WTC11 (cell line): ENCODE results near the gene GIGYF1. TPM values are rescaled to one million over a fixed set of nuclear protein-coding genes. Genes with fewer than 3 reads are reported as not detected.

Experiments
- ATAC-seq: fragments of 200-7000 bp; cut with Tn5 transposase; 2 replicates; pipeline ENCODE4 v1.10.0; 2021; ENCODE audit warnings: mild to moderate bottlenecking, moderate library complexity
- CTCF ChIA-PET: fragments of 300-600 bp; sonication (Branson Sonifier 250); formaldehyde crosslinking; loops from one replicate; lab custom pipeline; 2021; ENCODE audit warnings: antibody characterized with exemption; lab: Charles Lee
- POLR2A ChIA-PET: fragments of 350-600 bp; sonication (Branson Sonifier 250); formaldehyde crosslinking; loops from one replicate; lab custom pipeline; 2021; ENCODE audit warnings: antibody characterized with exemption; lab: Charles Lee
- DNase-seq: peaks from one replicate; pipeline ENCODE4 v3.0.0; 2021; ENCODE audit warnings: low spot score
- H3K27ac Mint-ChIP-seq: 2 replicates; pipeline ENCODE4 v1.8.0; 2021; ENCODE audit warnings: mixed read lengths
- H3K27me3 Mint-ChIP-seq: 2 replicates; pipeline ENCODE4 v1.8.0; 2021; ENCODE audit warnings: low read depth, mild to moderate bottlenecking, moderate library complexity, mixed read lengths
- H3K36me3 Mint-ChIP-seq: 2 replicates; pipeline ENCODE4 v1.8.0; 2021; ENCODE audit warnings: mixed read lengths
- H3K4me1 Mint-ChIP-seq: 2 replicates; pipeline ENCODE4 v1.8.0; 2022; ENCODE audit warnings: mixed read lengths
- H3K4me3 Mint-ChIP-seq: 2 replicates; pipeline ENCODE4 v1.8.0; 2021; ENCODE audit warnings: mild to moderate bottlenecking, moderate library complexity, mixed read lengths
- H3K9me3 Mint-ChIP-seq: 2 replicates; pipeline ENCODE4 v1.8.0; 2021; ENCODE audit warnings: mixed read lengths
- AFF4 ChIP-seq: sonication (generic); formaldehyde crosslinking; IDR thresholded peaks from 2 replicates; pipeline ENCODE4 v1.8.1; 2023; ENCODE audit warnings: mild to moderate bottlenecking, missing genetic modification reagents, borderline replicate concordance
- CBFB ChIP-seq: sonication (generic); formaldehyde crosslinking; IDR thresholded peaks from 2 replicates; pipeline ENCODE4 v1.8.1; 2022; ENCODE audit warnings: mild to moderate bottlenecking, low read depth, missing genetic modification reagents
- CDX4 ChIP-seq: fragments of 250-450 bp; sonication (Bioruptor Pico); IDR thresholded peaks from 2 replicates; pipeline ENCODE4 v1.9.0; 2021; ENCODE audit warnings: moderate library complexity, mild to moderate bottlenecking, inconsistent platforms, borderline replicate concordance
- ERG ChIP-seq: fragments of 250-450 bp; sonication (Bioruptor Pico); IDR thresholded peaks from 2 replicates; pipeline ENCODE4 v1.8.0; 2021; ENCODE audit warnings: mild to moderate bottlenecking
- FOXK1 ChIP-seq: sonication (generic); formaldehyde crosslinking; IDR thresholded peaks from 2 replicates; pipeline ENCODE4 v1.8.0; 2022; ENCODE audit warnings: mild to moderate bottlenecking, moderate library complexity, missing genetic modification reagents
- GTF2I ChIP-seq: fragments of 250-450 bp; sonication (Bioruptor Pico); conservative IDR thresholded peaks from 2 replicates; pipeline ENCODE4 v1.4.0; 2021; ENCODE audit warnings: mild to moderate bottlenecking
- HMGXB4 ChIP-seq: sonication (generic); formaldehyde crosslinking; IDR thresholded peaks from 2 replicates; pipeline ENCODE4 v1.8.1; 2023; ENCODE audit warnings: mild to moderate bottlenecking, moderate library complexity, missing genetic modification reagents
- JUN ChIP-seq: sonication (generic); formaldehyde crosslinking; IDR thresholded peaks from 2 replicates; pipeline ENCODE4 v1.8.0; 2023; ENCODE audit warnings: mild to moderate bottlenecking, missing genetic modification reagents
- MAX ChIP-seq: sonication (generic); formaldehyde crosslinking; IDR thresholded peaks from 2 replicates; pipeline ENCODE4 v1.8.0; 2022; ENCODE audit warnings: mild to moderate bottlenecking, missing genetic modification reagents
- NR2C2 ChIP-seq: sonication (generic); formaldehyde crosslinking; IDR thresholded peaks from 2 replicates; pipeline ENCODE4 v1.8.0; 2022; ENCODE audit warnings: mild to moderate bottlenecking, missing genetic modification reagents
- OVOL2 ChIP-seq: fragments of 250-450 bp; sonication (Bioruptor Pico); IDR thresholded peaks from 2 replicates; pipeline ENCODE4 v1.9.0; 2021; ENCODE audit warnings: mild to moderate bottlenecking, borderline replicate concordance
- PRDM15 ChIP-seq: sonication (generic); formaldehyde crosslinking; IDR thresholded peaks from 2 replicates; pipeline ENCODE4 v1.8.0; 2022; ENCODE audit warnings: missing genetic modification reagents
- SMAD4 ChIP-seq: sonication (generic); formaldehyde crosslinking; IDR thresholded peaks from 2 replicates; pipeline ENCODE4 v1.8.0; 2022; ENCODE audit warnings: mild to moderate bottlenecking, missing genetic modification reagents
- USF1 ChIP-seq: sonication (generic); formaldehyde crosslinking; IDR thresholded peaks from 2 replicates; pipeline ENCODE4 v1.8.0; 2022; ENCODE audit warnings: mild to moderate bottlenecking, missing genetic modification reagents
- ZNF121 ChIP-seq: sonication (generic); formaldehyde crosslinking; IDR thresholded peaks from 2 replicates; pipeline ENCODE4 v1.8.0; 2023; ENCODE audit warnings: missing genetic modification reagents
- ZNF263 ChIP-seq: sonication (generic); formaldehyde crosslinking; IDR thresholded peaks from 2 replicates; pipeline ENCODE4 v1.8.1; 2022; ENCODE audit warnings: low read depth, mild to moderate bottlenecking, moderate library complexity, missing genetic modification reagents
- ZNF423 ChIP-seq: fragments of 250-450 bp; sonication (Bioruptor Pico); IDR thresholded peaks from 2 replicates; pipeline ENCODE4 v2.1.2; 2022; ENCODE audit warnings: mild to moderate bottlenecking, moderate library complexity
- total RNA-seq: library from RNA; stranded (reverse); gene quantifications from 3 replicates; pipeline ENCODE4 v1.2.3, GENCODE V29; 2021

Gene GIGYF1
- total RNA-seq, 1 experiment from 2014 or later: 130 TPM

GRCh38 chr7:100706672-100707311 lies 12.7 kb upstream of the GIGYF1 start:
- Mint-ChIP-seq H3K27me3 (no peaks in the 10 kb centered on the region), H3K4me3 (peak overlapping the region; percentile 96), H3K36me3 (peaks cover 10% of the 10 kb centered on the region), H3K4me1 (peaks cover 8% of the 10 kb centered on the region), H3K9me3 (no peaks in the 10 kb centered on the region), H3K27ac (peak overlapping the region; percentile 88)
- ChIA-PET CTCF (interaction anchor here (1.6 to 3.6 kb wide), 7 partner anchors 16 to 146 kb away, joined by 5 to 119 read pairs (median 32); partner anchors contain the start of genes MOSPD3 and SLC12A9), POLR2A (interaction anchor here (0.7 to 2.3 kb wide), 3 partner anchors 12 to 146 kb away, joined by 3 to 30 read pairs (median 9); partner anchors contain the start of genes GIGYF1 and SLC12A9)
- ATAC-seq: no peak
- TF ChIP-seq NR2C2 (CRISPR knock-in tag): no peak
- TF ChIP-seq FOXK1 (CRISPR knock-in tag): no peak
- TF ChIP-seq SMAD4 (CRISPR knock-in tag): no peak
- no peak for TF ChIP-seq ZNF423 (CRISPR knock-in tag)
- no peak for TF ChIP-seq JUN (CRISPR knock-in tag)
- no peak for TF ChIP-seq CBFB (CRISPR knock-in tag)
- TF ChIP-seq AFF4: no peak
- no peak for TF ChIP-seq OVOL2 (CRISPR knock-in tag)
- TF ChIP-seq ZNF263 (CRISPR knock-in tag): no peak
- TF ChIP-seq PRDM15: peak; percentile 65; the same call in 1 of the 2 replicates
- no peak for TF ChIP-seq CDX4 (CRISPR knock-in tag)
- TF ChIP-seq MAX (CRISPR knock-in tag): no peak
- TF ChIP-seq ZNF121 (CRISPR knock-in tag): peak; percentile 85
- no peak for DNase-seq

- no peaks in the 10 kb centered on the region for H3K9me3 Mint-ChIP-seq
- H3K4me3 Mint-ChIP-seq: peak within 1 kb of the TSS; percentile 96
- ChIA-PET CTCF (interaction anchor here (0.6 to 6.3 kb wide), 83 partner anchors 7 to 548 kb away, joined by 3 to 119 read pairs (median 6); partner anchors contain the start of genes ACTL6B, AGFG2, EPHB4 and EPO), POLR2A (interaction anchor here (0.5 to 2.3 kb wide), 26 partner anchors 11 to 525 kb away, joined by 3 to 30 read pairs (median 4); partner anchors contain the start of genes AGFG2, EPHB4, EPO and FBXO24)
- ATAC-seq (peak; percentile 97), DNase-seq (peak; percentile 99)
- H3K4me1 Mint-ChIP-seq: peaks cover 8% of the 10 kb centered on the region
- peaks cover 10% of the 10 kb centered on the region for H3K36me3 Mint-ChIP-seq
- H3K27ac Mint-ChIP-seq: peak within 1 kb of the TSS; percentile 88
- H3K27me3 Mint-ChIP-seq: no peaks in the 10 kb centered on the region
- TF ChIP-seq ERG (no peak), ZNF423 (CRISPR knock-in tag) (no peak), HMGXB4 (CRISPR knock-in tag) (peak; percentile 83), GTF2I (CRISPR knock-in tag) (peak; percentile 22; the same call in 1 of the 2 replicates), FOXK1 (CRISPR knock-in tag) (peak; percentile 86), USF1 (CRISPR knock-in tag) (peak; percentile 79)
Observed at GRCh38 chr7:100705753-100706671, 12.0 kb upstream of the GIGYF1 start, which contains the start of gene POP7. Gene POP7 (plus strand): TSS chr7:100706121. CDS start chr7:100706831, 710 bp downstream.
